ENCODE data around the gene ATF6B. TPM values are rescaled to one million over a fixed set of nuclear protein-coding genes. Genes with fewer than 3 reads are reported as not detected.
A peak's percentile ranks its signal among the peaks of the same experiment; 100 is the strongest.

ATF6B gene
- total RNA-seq, 1 experiment from 2014 or later, result 45.3 TPM

GRCh38 chr6:32070814-32071543 lies 57.1 kb downstream of the ATF6B start:
- no peak overlapping the region; the same call in 1 of the 2 replicates for H2BK15ac ChIP-seq (ENCODE audit: low read depth, low read length)
- no peaks in the 10 kb centered on the region for H3K4me1 ChIP-seq (ENCODE audit: insufficient read depth, low read length)
- no peak for DNase-seq
- H3K36me3 Mint-ChIP-seq (ENCODE audit: insufficient read depth in 1 of 3, low read depth in 3 of 3), result no peaks in the 10 kb centered on the region
- no peak overlapping the region for H2AK5ac ChIP-seq (ENCODE audit: insufficient read length, low read length)
- H4K5ac ChIP-seq (ENCODE audit: insufficient read length, low read depth, low read length), result no peak overlapping the region
- no CpG with 5 or more reads among the region's 16 CpGs for WGBS (ENCODE audit: extremely low coverage, insufficient read length, low lambda C conversion rate)
- H3K27me3 Mint-ChIP-seq (ENCODE audit: low read depth), result peaks cover 8% of the 10 kb centered on the region
- H4K20me1 ChIP-seq (ENCODE audit: control insufficient read depth, insufficient read depth, insufficient read length), result no peaks in the 10 kb centered on the region
- no peak overlapping the region for H4K91ac ChIP-seq (ENCODE audit: insufficient read length, low read depth, low read length)
- no peaks in the 10 kb centered on the region for H3K9me3 ChIP-seq (ENCODE audit: control insufficient read depth, low read depth, low read length)
- H3T11ph ChIP-seq (ENCODE audit: low read length), result no peak overlapping the region
- peak overlapping the region in 1 of 2 experiments; percentile 47; a peak in 2 of 5 replicates for H3K4me3 Mint-ChIP-seq
- no peak overlapping the region for H3K4ac ChIP-seq (ENCODE audit: low read depth, low read length)
- H4K8ac ChIP-seq (replicated peaks; ENCODE audit: insufficient read length, low read depth, low read length), result no peak overlapping the region
- H3K56ac ChIP-seq (ENCODE audit: insufficient read length, low read depth, low read length), result no peak overlapping the region
- no peak overlapping the region; the same call in 1 of the 2 replicates for H3K14ac ChIP-seq (ENCODE audit: insufficient read depth, low read length)
- no peak overlapping the region for H3K4me2 ChIP-seq (ENCODE audit: insufficient read depth, insufficient read length, low read length)
- no peaks in the 10 kb centered on the region for H3K79me2 ChIP-seq (ENCODE audit: insufficient read depth, low read length)
- no peak overlapping the region for H2BK12ac ChIP-seq (ENCODE audit: insufficient read length, low read depth, low read length)
- no peaks in the 10 kb centered on the region for H3K23me2 ChIP-seq (ENCODE audit: insufficient read length, low read depth, low read length, poor library complexity, severe bottlenecking)
- no peak overlapping the region for H3K9ac ChIP-seq (ENCODE audit: extremely low read depth, insufficient read length, low read length)
- H3K27ac Mint-ChIP-seq, result peak overlapping the region in 2 of 3 experiments; percentile 11 to 50; a peak in 2 of 7 replicates
- no peak for TF ChIP-seq CTCF (conservative IDR thresholded peaks at IDR 0.05)
- H3K27ac ChIP-seq (ENCODE audit: insufficient read length, low read depth, low read length), result no peak overlapping the region
- no peak overlapping the region for H2BK120ac ChIP-seq (ENCODE audit: low read depth, low read length, poor library complexity, severe bottlenecking)
- H3K18ac ChIP-seq (ENCODE audit: insufficient read length, low read depth, low read length), result no peak overlapping the region
- H2BK20ac ChIP-seq (ENCODE audit: low read depth, low read length, poor library complexity, severe bottlenecking), result no peak overlapping the region
- H3K4me1 Mint-ChIP-seq, result peaks cover 24 to 29% of the 10 kb centered on the region in 2 experiments
- H3K23ac ChIP-seq (ENCODE audit: insufficient read length, low read depth, low read length), result no peak overlapping the region
- no peaks in the 10 kb centered on the region for H3K27me3 ChIP-seq (ENCODE audit: insufficient read depth, low read length)
- no peaks in the 10 kb centered on the region for H3K9me3 Mint-ChIP-seq
- no peak overlapping the region for H2BK5ac ChIP-seq (ENCODE audit: insufficient read length, low read length)
- H2AFZ ChIP-seq (ENCODE audit: low read length), result no peak overlapping the region
- no peaks in the 10 kb centered on the region for H3K79me1 ChIP-seq (ENCODE audit: insufficient read depth, low read depth, low read length, poor library complexity, severe bottlenecking)

All from H9 (cell line).